HG03196 (cell line): Measurements from ENCODE around the gene CKMT1A.
"Not testable (repeated sequence)": the region's sequence is repeated elsewhere in the genome, so short reads cannot be mapped to it uniquely, and the experiment has no call there.

Experiments used
- ATAC-seq: cut with Tn5 transposase; IDR thresholded peaks from one replicate; pipeline ENCODE4 v1.9.1; 2021; ENCODE audit not compliant: unreplicated experiment

CKMT1A gene

GRCh38 chr15:43746903-43747309 lies 53.2 kb downstream of the CKMT1A start:
- not testable (repeated sequence) for ATAC-seq

GRCh38 chr15:43748376-43748775 lies 54.7 kb downstream of the CKMT1A start:
- ATAC-seq: no peak
